ENCODE measurements around the gene ERC1.

DNA sequence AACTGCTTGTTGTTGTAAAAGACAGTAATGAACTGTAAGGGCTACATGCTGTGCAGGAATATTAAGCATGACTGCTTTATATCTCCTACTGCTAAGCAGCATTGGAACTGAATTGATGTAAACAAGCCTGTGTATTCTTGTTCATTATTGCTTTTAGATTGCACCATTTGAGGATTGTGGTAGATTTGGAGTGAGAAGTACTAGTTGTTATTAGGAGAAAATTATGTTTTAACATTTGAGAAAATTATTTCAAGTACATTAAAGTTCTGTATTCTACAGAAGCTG lies 212.7 kb downstream of the ERC1 start:
- TF ChIP-seq, protein P1, sequence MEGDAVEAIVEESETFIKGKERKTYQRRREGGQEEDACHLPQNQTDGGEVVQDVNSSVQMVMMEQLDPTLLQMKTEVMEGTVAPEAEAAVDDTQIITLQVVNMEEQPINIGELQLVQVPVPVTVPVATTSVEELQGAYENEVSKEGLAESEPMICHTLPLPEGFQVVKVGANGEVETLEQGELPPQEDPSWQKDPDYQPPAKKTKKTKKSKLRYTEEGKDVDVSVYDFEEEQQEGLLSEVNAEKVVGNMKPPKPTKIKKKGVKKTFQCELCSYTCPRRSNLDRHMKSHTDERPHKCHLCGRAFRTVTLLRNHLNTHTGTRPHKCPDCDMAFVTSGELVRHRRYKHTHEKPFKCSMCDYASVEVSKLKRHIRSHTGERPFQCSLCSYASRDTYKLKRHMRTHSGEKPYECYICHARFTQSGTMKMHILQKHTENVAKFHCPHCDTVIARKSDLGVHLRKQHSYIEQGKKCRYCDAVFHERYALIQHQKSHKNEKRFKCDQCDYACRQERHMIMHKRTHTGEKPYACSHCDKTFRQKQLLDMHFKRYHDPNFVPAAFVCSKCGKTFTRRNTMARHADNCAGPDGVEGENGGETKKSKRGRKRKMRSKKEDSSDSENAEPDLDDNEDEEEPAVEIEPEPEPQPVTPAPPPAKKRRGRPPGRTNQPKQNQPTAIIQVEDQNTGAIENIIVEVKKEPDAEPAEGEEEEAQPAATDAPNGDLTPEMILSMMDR (IDR thresholded peaks at IDR 0.05; ENCODE audit: low read depth, low read length), result no peak
- TF ChIP-seq POLR2A (IDR thresholded peaks at IDR 0.05; ENCODE audit: extremely low read depth, insufficient read length), result no peak
- TF ChIP-seq, protein P2, sequence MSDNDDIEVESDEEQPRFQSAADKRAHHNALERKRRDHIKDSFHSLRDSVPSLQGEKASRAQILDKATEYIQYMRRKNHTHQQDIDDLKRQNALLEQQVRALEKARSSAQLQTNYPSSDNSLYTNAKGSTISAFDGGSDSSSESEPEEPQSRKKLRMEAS (IDR thresholded peaks at IDR 0.05; ENCODE audit: low read depth, low read length), result no peak

Measured in NB4 (cell line).